Amygdala (tissue), 56 donors: ENCODE data around the gene SEPTIN8.

ENCODE experiments used
- DNase-seq, 56 donors: peaks; one replicate each; lab custom pipeline; 2025; lab: John Stamatoyannopoulos, UW

The SEPTIN8 gene, protein sequence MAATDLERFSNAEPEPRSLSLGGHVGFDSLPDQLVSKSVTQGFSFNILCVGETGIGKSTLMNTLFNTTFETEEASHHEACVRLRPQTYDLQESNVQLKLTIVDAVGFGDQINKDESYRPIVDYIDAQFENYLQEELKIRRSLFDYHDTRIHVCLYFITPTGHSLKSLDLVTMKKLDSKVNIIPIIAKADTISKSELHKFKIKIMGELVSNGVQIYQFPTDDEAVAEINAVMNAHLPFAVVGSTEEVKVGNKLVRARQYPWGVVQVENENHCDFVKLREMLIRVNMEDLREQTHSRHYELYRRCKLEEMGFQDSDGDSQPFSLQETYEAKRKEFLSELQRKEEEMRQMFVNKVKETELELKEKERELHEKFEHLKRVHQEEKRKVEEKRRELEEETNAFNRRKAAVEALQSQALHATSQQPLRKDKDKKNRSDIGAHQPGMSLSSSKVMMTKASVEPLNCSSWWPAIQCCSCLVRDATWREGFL

DNA sequence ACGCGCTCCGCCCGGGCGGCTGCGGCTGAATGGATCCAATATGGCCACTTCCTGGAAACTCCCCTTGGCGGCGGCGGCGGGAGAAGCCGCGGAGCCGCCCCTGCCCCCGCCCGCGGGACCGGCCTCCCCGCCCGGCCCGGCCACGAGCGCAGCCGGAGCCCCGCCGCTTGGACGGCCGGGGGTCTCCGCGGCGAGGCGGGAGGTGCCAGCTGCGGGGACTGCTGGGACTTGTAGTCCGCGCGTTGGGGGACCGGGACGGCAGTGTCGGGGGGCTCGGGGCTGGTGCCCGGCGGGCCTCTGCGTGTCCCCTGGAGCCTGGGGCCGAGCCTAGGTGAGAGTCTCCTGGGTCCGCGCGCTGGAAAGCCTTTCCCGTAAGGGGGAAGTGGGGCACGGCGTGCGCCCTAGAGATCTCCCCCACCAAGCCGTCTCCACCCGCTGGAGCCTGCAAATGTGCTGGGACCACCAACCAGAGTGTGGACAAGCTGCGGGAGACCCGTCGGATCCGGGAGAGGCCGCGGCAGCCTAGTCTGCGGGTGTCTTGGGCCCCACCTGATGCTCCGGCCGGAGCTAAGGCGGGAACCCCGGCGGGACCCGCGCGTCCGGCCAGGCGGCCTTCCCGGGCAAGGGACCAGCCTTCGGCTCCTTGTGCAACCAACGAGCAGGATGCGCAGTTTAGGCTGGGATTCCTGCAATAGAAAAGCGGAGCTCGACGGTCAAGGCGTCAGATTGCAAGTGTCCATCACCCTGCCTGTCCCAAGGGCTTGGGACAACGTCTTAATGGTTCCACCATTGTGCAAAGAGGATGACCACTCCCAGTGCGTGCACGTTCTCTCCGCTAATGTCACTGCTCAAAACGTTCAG lies at the start of gene SEPTIN8:
SEPTIN8 (minus strand) TSS at position 31 of the 861 bp plus-strand sequence. CDS start 102 bp downstream, outside the sequence.
- DNase-seq, result peak in 42 of 56 donors; percentile 28 to 81 (median 63)

DNA sequence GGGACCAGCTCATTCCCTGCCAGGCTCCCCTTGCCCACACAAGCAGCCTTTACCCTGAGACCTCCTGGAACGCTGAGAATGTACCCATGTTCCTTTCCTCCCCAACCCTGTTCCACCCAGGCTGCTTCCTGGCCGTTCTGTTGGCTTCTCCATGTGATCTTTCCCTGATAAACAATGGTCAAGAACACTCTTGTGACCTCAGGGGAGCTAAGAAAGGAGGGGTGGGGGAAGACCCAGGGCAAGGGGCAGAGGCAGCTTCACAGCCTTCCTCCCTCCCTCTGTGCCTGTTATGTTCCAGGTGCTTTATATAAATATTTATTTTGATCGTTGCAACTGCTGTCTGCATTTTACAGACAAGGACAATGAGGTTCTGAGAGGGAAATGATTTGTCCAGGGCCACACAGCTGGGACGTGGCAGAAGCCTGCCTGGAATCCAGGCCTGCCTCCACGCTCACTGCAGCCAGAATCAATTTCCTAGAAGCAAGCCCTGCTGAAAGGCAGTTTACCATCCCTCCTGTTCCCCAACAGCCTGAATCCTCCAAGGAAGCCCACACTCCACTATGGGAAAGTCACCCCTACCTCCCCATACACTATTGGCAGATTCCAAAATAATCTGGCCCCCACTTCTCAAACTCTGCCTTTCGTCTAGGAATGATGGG lies 49.5 kb upstream of the SEPTIN8 start:
- DNase-seq, result no peak

DNA sequence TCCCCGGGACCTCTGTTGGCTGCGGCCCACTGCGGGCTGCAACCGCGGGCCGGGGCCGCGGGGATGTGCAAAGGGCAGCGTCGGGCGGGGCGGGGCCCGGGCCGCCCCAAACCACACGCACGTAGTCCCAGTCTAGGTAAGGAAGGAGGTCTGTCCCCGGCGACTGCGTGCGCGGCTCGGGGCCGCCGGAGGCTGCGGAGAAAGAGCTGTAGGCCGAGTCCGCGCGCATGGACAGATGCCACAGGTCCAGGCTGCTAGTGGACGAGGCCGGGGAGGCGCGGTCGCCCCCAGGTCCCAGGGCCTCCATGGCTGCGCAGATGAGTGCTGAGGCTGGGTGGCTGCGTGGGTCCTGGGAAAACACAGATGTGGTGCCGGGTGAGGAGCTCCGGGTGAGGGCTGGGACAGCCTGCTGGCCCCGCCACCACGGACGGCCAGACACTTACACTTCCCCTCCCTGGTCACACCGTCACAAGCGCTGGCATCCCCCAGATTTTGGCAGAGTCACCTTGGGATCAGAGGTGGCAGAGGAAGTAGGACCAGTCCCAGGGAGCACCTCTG lies 48.9 kb upstream of the SEPTIN8 start:
- DNase-seq, result no peak

DNA sequence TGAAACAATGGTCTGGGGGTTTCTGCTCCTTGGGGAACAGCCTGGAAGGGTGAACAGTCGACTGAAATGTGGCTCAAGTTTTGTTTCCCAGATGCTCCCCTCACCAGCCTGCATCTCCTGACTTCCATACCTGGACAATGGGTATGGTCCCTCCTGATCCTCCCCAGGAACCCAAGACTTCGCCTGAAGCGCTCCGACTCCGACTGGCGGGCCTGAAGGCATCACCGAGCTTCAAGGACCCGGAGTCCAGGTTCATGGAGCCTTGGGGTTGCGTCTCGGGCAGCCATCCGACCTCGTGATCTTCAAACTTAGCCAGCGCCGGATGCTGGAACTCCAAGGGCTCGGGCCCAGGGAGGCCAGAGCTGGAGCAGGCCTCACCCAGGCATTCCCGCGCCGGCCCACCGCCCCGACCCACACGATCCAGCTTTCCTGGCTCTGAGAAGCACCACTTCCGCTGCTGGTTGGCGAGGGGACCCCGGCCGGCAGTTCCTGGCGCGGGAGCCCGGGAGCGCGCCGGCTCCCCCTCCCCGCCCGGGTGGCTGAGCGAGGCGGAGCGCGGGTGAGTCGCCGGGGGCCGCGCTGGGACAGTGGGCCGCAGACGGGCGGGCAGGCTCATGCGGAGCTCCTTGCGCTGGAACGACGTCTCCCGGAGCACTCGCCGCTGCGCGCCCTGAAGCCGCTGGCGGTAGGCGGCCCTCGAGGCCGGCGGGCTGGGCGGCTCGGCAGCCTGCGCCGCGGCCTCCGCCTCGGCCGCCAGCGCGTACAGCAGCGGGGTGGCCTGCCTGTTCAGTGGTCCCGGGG lies 48.2 kb upstream of the SEPTIN8 start:
- DNase-seq, result no peak

DNA sequence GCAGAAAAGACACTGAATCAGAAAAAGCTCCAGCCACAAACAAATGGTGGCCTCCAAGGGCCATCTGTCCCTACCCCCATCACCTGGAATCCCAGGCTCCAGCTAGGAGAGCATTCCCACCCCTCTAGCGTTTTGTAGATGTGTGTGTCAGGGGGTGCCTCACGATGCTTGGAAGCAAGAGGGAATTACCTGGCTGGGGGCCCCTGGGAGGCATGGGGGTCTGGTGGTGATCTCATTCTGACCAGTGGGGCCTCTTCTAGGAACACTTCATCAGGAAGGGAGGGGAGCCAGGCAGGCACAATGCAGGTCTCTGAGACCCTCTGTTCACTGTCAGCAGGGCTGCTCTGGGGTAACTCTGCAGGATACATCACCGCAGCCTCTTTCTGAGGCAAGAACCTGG lies 47.4 kb upstream of the SEPTIN8 start:
- DNase-seq, result no peak

DNA sequence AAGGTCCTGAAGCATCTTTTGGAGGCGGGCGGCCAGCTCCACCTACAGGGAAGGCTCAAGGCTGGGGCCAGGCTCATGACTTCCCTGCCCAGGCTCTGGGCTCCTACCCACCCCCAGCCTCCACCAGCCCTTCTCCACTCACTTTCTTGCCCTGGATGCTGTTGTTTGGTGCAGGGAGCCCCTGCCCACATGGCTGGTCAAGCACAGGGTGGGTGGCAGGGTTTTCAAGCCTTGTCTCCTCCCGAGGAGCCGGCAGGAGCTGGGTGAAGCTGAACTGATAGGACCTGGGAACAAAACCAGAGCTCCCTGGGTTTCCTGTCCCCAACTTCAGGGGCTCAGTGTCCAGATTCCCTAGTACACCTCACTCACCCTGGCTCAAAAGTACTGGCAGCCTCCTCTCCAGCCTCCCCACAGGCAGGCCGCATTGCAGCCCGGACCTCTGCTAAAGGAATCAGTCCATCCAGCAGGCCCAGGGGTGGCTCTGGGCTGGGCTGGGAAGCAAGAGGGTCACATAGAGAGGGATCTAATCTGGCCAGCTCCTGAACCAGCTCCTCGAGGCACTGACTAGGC lies 46.5 kb upstream of the SEPTIN8 start:
- peak in 1 of 56 donors; percentile 57 for DNase-seq

DNA sequence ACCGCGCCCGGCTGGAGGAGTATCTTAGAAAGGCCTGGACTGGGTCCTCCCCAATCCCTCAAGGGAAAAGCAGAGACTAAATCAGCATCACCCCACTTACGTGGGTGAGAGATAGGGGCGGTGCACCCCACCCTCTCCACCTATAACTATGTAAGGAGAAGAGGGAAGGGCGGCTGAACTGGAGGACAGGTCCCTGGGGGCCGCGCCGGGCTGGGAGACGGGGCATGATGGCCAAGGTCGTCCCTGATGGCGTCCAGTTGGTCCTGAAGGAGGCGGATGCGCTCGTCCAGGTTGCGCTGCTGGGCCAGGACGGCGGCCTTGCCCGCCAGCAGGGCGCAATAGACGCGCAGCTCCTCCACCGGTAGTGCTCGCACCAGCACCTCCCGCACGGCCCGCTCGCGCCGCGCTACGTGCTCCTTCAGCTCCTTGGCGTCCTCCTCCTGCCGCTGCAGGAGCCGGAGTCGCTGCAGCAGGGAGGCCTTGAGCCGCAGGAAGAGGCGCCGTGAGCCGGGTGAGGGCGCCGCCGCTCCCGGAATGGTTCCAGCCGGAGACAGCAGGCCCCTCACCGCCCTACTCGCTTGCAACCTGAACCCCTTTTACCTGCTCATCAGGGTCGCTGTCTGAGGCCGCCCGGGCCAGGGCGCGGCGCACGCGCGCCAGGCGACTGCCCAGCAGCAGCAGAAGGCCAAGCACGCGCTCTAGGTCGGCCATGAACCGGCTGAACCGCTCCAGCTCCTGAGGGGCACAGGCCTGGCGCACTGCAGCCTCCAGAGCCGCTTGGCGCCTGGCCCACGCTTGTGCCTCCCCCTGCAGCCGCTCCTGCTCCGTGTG lies 45.8 kb upstream of the SEPTIN8 start:
- DNase-seq, result peak in 18 of 56 donors; percentile 23 to 62 (median 42)

DNA sequence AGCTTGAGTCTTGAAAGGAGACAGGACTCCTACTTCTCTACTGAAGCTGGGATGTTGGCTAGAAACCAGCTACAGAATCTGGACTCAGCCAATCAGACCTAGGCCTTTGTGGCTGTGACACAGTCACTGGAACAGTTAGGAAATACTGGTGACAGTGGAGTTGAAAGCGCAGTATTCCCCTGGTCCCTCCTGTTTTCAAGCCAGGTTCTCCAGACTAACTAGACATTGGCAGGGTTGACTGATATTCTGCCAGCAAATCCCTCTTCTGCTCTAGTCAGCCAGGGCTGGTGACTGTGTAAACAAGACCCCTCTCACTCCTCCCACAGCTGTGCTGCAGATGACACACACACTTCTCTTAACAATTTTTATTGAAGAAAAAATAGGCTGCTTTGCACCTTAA lies 44.8 kb upstream of the SEPTIN8 start:
- peak in 34 of 56 donors; percentile 21 to 77 (median 49) for DNase-seq

DNA sequence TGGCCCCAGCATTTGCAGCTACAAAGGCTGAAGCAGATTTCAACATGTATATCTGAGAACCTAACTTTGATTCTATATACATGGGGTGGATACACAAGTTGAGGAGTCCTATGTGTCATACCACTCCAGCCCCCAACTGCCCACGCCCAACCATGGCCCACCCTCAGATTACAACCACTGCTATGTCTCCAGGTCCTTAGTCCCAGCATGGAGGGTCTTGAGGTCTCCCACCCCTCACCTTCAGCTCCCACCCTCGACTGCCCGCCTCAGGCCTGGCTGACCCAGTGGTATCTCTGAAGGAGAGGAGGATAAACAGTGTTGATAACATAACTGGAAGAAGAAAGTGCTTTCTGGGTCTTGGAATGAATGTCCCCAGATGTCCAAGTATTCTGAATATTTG lies 44.3 kb upstream of the SEPTIN8 start:
- peak in 5 of 56 donors; percentile 31 to 75 (median 70) for DNase-seq

DNA sequence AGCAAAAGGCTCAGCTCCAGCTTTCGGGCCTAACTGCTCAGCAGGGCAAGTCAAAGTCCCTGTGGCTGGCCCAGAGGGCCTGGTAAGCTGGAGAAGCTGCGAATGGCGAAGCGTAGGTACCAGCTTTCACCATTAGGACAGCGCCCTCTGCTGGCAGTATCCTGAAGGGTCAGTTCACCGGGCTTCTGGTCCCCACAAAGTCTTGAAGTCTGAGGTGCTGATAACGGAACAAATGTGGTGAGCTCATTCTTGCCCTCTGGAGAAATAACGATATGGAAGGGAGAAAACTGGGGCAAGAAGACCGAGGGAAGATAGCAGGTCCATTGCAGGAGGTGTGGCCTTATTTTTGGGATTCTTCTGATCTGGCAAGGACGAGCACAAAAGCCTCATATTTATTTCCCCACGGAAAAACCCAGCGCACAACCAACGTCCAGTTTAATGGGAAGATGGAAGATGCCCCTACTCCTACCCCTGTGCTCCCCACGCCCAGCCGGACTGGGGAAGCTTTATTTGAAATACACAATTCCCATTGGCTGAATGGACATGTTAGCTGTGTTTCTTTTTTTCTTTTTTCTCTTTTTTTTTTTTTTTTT lies 43.2 kb upstream of the SEPTIN8 start:
- DNase-seq, result peak in 55 of 56 donors; percentile 60 to 98 (median 88)

DNA sequence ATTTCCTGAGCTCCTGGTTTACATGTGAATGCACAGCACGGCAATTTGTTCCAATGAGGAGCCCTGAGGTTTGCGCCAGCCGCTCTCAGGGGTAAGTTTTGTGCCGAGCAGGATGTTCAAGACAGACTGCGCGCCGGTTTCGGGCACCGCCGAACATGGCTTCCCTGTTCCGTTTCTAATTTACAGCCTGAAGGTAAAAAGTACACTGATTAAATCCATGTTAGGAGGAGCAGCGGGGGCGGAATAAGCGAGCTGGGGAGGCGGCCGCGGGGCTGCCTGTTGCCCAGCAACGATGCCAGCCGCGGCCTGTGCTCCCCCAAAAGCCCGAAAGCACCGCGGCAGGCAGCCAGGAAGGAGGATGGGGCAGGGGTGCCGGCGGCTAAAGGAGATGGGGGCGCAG lies 42.4 kb upstream of the SEPTIN8 start:
- peak in 22 of 56 donors; percentile 25 to 62 (median 41) for DNase-seq

DNA sequence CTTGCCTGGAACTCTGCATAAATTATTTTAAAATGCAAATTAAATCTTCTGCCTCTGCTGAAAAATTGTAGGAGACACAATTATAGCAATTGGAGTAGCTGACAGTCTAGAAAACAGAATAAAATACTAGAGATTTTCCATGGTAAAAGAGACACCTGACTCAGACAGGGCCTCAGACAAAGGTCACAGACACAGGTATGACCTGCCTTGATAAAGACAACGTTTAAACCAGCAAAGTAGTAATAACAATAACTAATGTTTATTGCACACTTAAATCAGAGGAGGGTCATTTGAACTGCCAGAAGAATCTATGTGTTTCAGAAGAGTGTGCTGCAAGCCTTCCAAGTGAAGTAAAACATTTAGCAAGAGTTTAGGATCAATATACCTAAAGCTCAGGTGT lies 40.0 kb upstream of the SEPTIN8 start:
- DNase-seq, result no peak

DNA sequence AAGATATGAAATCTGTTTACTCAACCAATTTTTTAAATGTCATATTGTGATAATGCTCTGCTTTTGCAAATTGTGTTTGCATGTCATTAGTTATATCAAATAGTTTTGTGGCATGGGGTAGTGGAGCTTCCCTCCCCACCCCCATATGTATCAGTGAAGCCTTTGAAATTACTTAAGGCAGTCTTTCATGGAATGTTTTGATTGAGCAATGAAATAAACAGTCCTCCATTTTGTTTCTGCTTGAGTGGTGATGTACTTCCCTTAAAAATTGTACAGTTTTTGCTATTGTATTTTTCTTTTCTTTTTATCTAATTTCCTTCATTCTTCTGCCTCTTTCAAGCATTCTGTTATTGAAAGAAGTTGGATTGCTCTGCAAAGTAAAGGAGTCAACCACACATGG lies 39.5 kb upstream of the SEPTIN8 start:
- no peak for DNase-seq

DNA sequence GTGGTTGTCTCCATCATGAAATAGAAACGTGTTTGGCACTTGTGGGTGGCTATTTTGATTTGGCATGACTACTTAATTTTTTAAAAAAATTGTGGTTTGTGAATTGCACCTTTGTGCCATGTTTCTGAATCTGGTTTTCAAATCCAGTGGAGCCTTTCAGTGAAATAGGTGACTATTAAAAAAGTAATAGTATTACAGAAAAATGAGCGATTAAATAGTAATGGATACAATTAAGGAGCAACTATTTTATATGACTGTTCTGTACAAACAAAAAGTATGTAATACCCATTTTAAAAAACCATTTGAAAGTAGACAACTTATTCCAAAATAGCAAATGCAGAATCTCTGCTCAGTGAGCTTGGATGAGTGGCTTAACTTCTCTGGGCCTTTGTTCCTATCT lies 39.0 kb upstream of the SEPTIN8 start:
- DNase-seq, result no peak

DNA sequence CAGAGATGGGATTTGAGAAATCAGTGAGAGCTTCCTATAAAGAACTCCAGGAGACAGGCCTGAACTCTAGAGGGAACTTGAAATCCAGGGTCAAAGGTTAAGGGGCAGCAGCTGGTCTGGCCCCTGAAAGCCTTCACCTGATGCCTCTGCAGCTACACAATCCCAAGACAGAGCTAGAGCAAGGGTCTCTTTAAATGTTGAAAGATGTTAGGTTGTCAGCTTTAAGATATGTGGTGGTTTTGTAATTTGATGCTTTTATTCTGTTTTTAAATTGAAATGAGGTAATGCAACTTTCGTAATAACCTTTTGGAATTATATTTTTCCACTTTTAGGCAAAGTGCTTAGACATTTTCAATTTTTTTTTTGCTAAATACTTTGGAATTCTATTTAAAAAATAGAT lies 38.4 kb upstream of the SEPTIN8 start:
- DNase-seq, result no peak

DNA sequence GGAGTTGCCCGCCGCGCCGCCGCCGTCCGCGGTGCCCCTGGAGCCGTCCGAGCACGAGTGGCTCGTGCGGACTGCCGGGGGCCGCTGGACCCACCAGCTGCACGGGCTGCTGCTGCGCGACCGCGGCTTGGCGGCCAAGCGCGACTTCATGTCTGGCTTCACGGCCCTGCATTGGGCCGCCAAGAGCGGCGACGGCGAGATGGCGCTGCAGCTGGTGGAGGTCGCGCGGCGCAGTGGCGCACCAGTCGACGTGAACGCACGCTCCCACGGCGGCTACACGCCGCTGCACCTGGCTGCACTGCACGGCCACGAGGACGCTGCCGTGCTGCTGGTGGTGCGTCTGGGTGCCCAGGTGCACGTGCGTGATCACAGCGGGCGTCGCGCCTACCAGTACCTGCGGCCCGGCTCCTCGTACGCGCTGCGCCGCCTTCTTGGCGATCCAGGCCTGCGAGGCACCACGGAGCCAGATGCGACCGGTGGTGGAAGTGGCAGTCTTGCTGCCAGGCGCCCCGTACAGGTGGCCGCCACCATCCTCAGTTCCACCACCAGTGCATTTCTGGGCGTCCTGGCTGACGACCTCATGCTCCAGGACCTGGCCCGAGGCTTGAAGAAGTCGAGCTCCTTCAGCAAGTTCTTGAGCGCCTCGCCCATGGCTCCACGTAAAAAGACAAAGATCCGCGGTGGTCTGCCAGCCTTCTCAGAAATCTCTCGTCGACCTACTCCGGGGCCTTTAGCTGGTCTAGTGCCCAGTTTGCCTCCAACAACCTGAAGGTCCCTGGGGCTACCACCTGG lies 37.7 kb upstream of the SEPTIN8 start:
- DNase-seq, result peak in 9 of 56 donors; percentile 35 to 63 (median 50)
